Loucy (cell line): ENCODE results near the gene OR1S1.

Source experiments
- H2AFZ ChIP-seq: fragments of 200-600 bp; sonication (generic); 2 replicates; pipeline ENCODE4 v1.6.0; 2016; ENCODE audit warnings: antibody characterized with exemption, mild to moderate bottlenecking, low read length, moderate library complexity
- H3F3A ChIP-seq: fragments of 200-600 bp; 2 replicates; pipeline ENCODE4 v1.6.0; 2016; ENCODE audit warnings: antibody characterized with exemption, low read depth, mild to moderate bottlenecking
- H3K27me3 ChIP-seq: fragments of 200-600 bp; sonication (generic); 2 replicates; pipeline ENCODE4 v1.6.1; 2014; ENCODE audit warnings: low read length, mild to moderate bottlenecking; ENCODE audit not compliant: insufficient read depth, poor library complexity, severe bottlenecking
- H3K36me3 ChIP-seq: fragments of 200-600 bp; sonication (generic); 2 replicates; pipeline ENCODE4 v1.6.1; 2016; ENCODE audit warnings: low read length; ENCODE audit not compliant: insufficient read depth
- H3K4me1 ChIP-seq: fragments of 200-600 bp; sonication (generic); 2 replicates; pipeline ENCODE4 v1.5.1; 2014; ENCODE audit warnings: low read length, mild to moderate bottlenecking; ENCODE audit not compliant: insufficient read depth, poor library complexity, severe bottlenecking
- H3K4me2 ChIP-seq: fragments of 200-600 bp; sonication (generic); 2 replicates; pipeline ENCODE4 v1.6.0; 2014; ENCODE audit warnings: antibody characterized with exemption, low read length, low read depth, mild to moderate bottlenecking; ENCODE audit not compliant: poor library complexity, severe bottlenecking
- H3K4me3 ChIP-seq: fragments of 200-600 bp; sonication (generic); 2 replicates; pipeline ENCODE4 v1.5.1; 2014; ENCODE audit warnings: low read length, mild to moderate bottlenecking, mixed read lengths; ENCODE audit not compliant: poor library complexity, severe bottlenecking
- H3K79me2 ChIP-seq: fragments of 200-600 bp; sonication (generic); 2 replicates; pipeline ENCODE4 v1.6.1; 2014; ENCODE audit warnings: low read length; ENCODE audit not compliant: insufficient read depth
- H3K9ac ChIP-seq: fragments of 200-600 bp; sonication (generic); 2 replicates; pipeline ENCODE4 v1.6.0; 2014; ENCODE audit warnings: mild to moderate bottlenecking, low read depth, low read length, moderate library complexity; ENCODE audit not compliant: poor library complexity, severe bottlenecking
- H3K9me2 ChIP-seq: fragments of 200-600 bp; sonication (generic); replicated peaks from 2 replicates; pipeline ENCODE4 v1.6.1; 2016; ENCODE audit warnings: low read depth, low read length, mixed read lengths
- H3K9me3 ChIP-seq: fragments of 200-600 bp; sonication (generic); 2 replicates; pipeline ENCODE4 v1.6.1; 2014; ENCODE audit warnings: mild to moderate bottlenecking, antibody characterized with exemption, low read length, low read depth; ENCODE audit not compliant: insufficient read depth
- H4K20me1 ChIP-seq: fragments of 200-600 bp; sonication (generic); 2 replicates; pipeline ENCODE4 v1.6.0; 2014; ENCODE audit warnings: antibody characterized with exemption, low read length, mild to moderate bottlenecking; ENCODE audit not compliant: insufficient read depth, poor library complexity, severe bottlenecking
- EZH2phosphoT487 ChIP-seq: fragments of 200-600 bp; IDR thresholded peaks from 2 replicates; pipeline ENCODE4 v1.6.1; 2018; ENCODE audit warnings: antibody characterized with exemption, mild to moderate bottlenecking, moderate library complexity, borderline replicate concordance
- TF ChIP-seq, protein P1 (sequence below): fragments of 200-600 bp; sonication (generic); conservative IDR thresholded peaks from 2 replicates; pipeline ENCODE4 v1.5.1; 2014; ENCODE audit warnings: mild to moderate bottlenecking, antibody characterized with exemption, low read length

Gene OR1S1

DNA sequence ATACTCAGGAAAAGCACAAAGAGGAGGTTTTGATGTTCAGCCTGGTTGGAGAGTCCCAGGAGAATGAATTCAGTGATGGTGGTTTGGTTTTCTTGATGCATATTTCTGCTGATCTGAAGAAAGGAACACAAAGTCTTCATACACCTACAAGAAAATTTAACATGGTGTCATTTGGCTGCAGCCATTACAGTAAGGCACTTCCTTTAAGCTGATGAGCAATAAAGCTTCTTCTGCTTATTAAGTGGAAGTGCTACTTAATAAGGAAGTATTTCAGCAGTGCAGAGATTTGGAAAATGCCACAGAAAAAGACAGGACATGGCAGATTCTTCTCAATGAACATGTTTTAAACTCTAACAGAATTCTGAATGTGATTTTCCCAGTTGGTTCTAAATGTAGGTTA is 8.5 kb upstream of the OR1S1 start, which contains the start of gene OR1S2:
Gene OR1S2, minus strand, starts transcription at position 101 of the 400 bp plus-strand sequence. Its CDS starts 0 bp downstream, at position 101.
- Histone ChIP-seq H3F3A (no peaks in the 10 kb centered on the region), H3K4me1 (no peaks in the 10 kb centered on the region), H3K9me2 (no peaks in the 10 kb centered on the region), H3K27me3 (no peaks in the 10 kb centered on the region), H3K9me3 (no peaks in the 10 kb centered on the region), H3K36me3 (no peaks in the 10 kb centered on the region), H3K9ac (no peak within 1 kb of the TSS), H3K4me3 (no peak within 1 kb of the TSS), H3K4me2 (no peak within 1 kb of the TSS), H3K79me2 (no peaks in the 10 kb centered on the region), H4K20me1 (no peaks in the 10 kb centered on the region), H2AFZ (no peak within 1 kb of the TSS)
- TF ChIP-seq EZH2phosphoT487, result no peak
- TF ChIP-seq, protein P1, sequence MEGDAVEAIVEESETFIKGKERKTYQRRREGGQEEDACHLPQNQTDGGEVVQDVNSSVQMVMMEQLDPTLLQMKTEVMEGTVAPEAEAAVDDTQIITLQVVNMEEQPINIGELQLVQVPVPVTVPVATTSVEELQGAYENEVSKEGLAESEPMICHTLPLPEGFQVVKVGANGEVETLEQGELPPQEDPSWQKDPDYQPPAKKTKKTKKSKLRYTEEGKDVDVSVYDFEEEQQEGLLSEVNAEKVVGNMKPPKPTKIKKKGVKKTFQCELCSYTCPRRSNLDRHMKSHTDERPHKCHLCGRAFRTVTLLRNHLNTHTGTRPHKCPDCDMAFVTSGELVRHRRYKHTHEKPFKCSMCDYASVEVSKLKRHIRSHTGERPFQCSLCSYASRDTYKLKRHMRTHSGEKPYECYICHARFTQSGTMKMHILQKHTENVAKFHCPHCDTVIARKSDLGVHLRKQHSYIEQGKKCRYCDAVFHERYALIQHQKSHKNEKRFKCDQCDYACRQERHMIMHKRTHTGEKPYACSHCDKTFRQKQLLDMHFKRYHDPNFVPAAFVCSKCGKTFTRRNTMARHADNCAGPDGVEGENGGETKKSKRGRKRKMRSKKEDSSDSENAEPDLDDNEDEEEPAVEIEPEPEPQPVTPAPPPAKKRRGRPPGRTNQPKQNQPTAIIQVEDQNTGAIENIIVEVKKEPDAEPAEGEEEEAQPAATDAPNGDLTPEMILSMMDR, result no peak

DNA sequence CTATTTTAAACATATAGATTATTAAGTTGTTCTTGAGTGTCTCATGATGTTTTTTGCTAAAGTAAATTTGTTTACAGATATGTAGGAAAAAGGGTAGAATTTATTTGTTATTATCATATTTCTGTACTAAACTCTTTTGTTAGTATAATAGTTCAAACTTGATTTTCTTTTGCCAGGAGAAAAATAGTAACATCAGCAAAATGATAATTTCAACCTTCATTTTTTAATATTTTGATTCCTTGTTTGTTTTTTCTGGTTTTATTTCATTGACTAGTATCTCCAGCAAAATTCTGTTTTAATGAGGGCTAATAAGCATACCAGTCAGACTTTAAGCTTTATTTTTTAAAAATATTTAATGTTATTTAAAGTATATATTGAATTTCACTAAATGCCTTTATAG is 4.0 kb downstream of the OR1S1 start:
- Histone ChIP-seq H3K9me2 (no peaks in the 10 kb centered on the region), H3K79me2 (no peaks in the 10 kb centered on the region), H3K4me3 (no peak overlapping the region), H3K4me1 (no peaks in the 10 kb centered on the region), H3K4me2 (no peak overlapping the region), H2AFZ (no peak overlapping the region), H4K20me1 (no peaks in the 10 kb centered on the region), H3K9ac (no peak overlapping the region), H3K36me3 (no peaks in the 10 kb centered on the region), H3F3A (no peaks in the 10 kb centered on the region), H3K9me3 (no peaks in the 10 kb centered on the region), H3K27me3 (no peaks in the 10 kb centered on the region)
- TF ChIP-seq EZH2phosphoT487, result no peak
- TF ChIP-seq, protein P1, result no peak

DNA sequence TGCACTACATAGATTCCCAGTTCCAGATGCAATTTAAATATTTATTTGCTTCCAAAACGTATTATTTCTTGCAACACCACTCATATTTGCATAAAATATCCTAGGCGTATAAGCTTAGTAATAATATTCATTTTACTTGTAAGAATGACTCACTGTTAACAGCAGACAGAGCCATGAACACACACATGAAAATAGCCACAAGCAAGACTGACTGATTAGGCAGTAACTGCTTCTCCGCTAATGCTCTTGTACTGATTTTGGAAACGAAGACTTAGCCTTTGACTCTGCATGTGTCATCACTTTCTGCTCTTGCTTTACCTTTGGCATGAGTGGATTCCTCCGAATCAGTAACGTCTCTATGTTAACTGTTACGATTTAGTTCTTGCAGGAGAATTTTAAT is 10.2 kb downstream of the OR1S1 start:
- no peak overlapping the region for H3K4me2 ChIP-seq

More for the DNA sequence above, 10.2 kb downstream of the OR1S1 start:
- Histone ChIP-seq H4K20me1 (no peaks in the 10 kb centered on the region), H3K36me3 (no peaks in the 10 kb centered on the region), H3K9ac (no peak overlapping the region), H2AFZ (no peak overlapping the region), H3K9me2 (no peaks in the 10 kb centered on the region), H3K27me3 (no peaks in the 10 kb centered on the region), H3K79me2 (no peaks in the 10 kb centered on the region), H3F3A (no peaks in the 10 kb centered on the region), H3K9me3 (no peaks in the 10 kb centered on the region), H3K4me1 (no peaks in the 10 kb centered on the region), H3K4me3 (no peak overlapping the region)
- TF ChIP-seq EZH2phosphoT487, result no peak
- TF ChIP-seq, protein P1, result no peak
